Stimulated activated naive CD4-positive, alpha-beta T cell treated with Interleukin-2 at 50 U/mL for 16 hours (primary cell): ENCODE measurements around the gene SIN3B.
"Not testable (repeated sequence)": the region's sequence is repeated elsewhere in the genome, so short reads cannot be mapped to it uniquely, and the experiment has no call there.

Experiments
- DNase-seq: peaks from one replicate; lab custom pipeline; 2025; lab: John Stamatoyannopoulos, UW

The SIN3B gene, protein sequence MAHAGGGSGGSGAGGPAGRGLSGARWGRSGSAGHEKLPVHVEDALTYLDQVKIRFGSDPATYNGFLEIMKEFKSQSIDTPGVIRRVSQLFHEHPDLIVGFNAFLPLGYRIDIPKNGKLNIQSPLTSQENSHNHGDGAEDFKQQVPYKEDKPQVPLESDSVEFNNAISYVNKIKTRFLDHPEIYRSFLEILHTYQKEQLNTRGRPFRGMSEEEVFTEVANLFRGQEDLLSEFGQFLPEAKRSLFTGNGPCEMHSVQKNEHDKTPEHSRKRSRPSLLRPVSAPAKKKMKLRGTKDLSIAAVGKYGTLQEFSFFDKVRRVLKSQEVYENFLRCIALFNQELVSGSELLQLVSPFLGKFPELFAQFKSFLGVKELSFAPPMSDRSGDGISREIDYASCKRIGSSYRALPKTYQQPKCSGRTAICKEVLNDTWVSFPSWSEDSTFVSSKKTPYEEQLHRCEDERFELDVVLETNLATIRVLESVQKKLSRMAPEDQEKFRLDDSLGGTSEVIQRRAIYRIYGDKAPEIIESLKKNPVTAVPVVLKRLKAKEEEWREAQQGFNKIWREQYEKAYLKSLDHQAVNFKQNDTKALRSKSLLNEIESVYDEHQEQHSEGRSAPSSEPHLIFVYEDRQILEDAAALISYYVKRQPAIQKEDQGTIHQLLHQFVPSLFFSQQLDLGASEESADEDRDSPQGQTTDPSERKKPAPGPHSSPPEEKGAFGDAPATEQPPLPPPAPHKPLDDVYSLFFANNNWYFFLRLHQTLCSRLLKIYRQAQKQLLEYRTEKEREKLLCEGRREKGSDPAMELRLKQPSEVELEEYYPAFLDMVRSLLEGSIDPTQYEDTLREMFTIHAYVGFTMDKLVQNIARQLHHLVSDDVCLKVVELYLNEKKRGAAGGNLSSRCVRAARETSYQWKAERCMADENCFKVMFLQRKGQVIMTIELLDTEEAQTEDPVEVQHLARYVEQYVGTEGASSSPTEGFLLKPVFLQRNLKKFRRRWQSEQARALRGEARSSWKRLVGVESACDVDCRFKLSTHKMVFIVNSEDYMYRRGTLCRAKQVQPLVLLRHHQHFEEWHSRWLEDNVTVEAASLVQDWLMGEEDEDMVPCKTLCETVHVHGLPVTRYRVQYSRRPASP

DNA sequence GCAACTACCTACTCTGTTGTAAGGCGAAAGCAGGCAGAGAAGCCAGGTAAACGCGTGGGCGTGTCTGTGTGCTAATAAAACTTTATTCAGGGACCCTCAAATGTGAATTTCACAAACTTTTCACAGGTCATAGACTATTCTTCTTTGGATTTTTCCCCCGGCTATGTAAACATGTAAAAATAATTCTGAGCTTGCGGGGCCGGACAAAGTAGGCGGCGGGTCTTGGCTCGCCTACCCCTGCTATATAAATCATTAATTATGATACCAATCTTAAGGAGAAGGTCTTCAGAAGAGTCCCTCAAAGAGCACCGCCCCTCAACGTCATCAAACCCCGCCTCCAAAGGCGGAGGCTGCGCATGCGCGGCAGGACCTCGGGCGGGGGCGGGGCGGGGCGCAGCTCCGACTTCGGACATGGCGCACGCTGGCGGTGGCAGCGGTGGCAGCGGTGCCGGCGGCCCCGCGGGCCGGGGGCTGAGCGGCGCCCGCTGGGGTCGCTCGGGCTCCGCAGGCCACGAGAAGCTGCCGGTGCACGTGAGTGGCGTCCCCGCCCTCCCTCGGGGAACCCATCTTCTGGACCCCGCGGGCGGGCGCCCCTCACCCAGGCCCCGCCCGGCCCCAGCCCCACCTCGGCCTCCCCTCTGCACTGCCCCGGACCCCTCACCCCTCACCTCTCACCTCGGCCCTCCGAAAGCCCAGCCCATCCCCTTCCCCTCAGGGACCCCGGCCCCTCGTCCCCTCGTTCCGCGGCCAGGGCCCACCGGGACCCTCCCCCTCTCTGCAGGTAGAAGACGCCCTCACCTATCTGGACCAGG, at the start of gene SIN3B:
SIN3B (plus strand) TSS at position 389 of the 812 bp plus-strand sequence; CDS start at position 412, 23 bp downstream.
- peak; percentile 75 for DNase-seq

DNA sequence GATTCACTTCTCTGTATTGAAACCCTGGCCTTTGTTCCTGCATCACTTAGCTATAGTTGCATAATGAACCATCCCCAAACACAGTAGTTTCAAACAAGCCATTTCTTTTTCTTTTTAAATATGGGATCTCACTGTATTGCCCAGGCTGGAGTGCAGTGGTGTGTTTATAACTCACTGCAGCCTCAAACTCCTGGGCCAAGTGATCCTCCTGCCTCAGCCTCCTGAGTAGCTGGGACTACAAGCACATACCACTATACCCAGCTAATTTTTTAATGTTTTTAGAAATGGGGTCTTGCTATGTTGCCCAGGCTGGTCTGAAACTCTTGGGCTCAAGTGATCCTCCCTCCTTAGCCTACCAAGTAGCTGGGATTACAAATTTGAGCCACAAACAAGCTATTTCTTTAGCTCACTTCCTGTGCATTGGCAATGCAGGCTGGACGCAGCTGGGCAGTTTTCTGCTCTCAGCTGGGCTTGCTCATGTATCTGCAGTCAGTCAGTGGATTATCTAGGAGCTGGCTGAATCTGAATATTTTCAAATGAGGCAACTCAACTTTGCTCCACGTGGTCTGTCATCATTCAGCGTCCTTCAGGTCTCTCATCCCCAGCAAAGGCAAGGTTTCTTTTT, 49.5 kb upstream of the SIN3B start:
- no peak for DNase-seq

DNA sequence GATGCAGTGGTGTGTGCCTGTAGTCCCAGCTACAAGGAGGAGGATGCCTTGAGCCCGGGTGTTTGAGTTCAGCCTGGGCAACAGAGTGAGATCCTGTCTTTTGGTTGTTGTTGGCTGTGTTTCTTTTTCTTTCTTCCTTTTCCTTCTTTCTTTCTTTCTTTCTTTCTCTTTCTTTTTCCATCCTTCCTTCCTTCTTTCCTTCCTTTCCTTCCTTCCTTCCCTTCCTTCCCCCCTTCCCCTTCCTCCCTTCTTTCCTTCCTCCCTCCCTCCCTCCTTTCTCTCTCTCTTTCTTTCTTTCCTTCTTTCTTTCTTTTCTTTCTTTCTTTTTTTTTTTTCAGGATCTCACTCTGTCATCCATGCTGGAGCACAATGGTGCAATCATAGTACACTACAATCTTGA, 46.5 kb upstream of the SIN3B start:
- no peak for DNase-seq

DNA sequence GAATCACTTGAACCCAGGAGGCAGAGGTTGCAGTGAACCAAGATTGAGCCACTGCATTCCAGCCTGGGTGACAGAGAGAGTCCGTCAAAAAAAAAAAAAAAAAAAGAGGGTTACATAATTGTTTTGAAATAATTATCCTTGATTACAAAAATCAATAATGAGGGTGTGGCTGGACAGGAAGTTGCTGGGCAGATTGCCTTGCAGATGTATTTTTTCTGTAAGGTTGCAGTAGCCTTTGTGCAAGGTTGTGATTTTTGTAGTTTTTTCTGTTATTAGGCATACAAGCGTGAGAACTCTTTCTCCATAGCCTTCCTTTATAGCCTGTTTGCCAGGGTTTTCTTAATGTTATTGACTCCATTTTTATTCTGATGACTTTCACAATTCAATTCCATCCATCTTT, 40.7 kb upstream of the SIN3B start:
- DNase-seq: no peak

DNA sequence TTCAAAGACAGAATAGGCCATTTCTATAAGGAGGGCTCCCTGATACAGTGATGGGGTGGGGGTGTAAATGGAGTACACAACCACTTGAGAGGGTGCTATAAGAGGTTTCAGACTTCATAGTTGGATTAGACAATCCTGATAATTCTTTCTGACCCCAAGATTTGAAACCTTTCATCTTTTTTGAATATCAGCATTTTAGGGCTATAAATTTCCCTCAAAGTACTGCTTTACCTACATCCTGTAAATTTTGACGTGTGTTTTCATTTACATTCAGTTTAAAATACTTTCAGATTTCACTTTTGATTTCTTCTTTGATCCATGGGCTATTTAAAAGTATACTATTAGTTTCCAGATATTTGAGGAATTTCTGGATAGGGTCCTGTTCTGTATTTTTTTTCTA, 40.0 kb upstream of the SIN3B start:
- DNase-seq: no peak

DNA sequence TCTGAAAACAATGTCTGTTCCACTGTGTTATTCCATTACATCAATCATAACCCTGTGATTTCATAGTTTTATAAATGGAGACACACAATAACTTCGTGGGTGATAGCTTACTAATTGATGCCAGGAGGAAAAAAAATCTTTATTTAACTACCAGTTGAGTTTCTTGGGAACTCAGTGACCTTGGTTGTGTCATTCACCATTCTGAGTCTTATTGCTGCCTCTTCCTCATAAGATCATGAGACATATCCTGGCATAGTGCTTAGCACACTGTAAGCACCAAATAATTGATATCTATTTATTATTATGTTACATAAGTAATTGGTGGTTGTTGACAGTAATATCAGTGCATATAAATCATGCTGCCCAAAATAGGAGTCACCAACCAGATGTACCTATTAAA, 39.1 kb upstream of the SIN3B start:
- DNase-seq: no peak

DNA sequence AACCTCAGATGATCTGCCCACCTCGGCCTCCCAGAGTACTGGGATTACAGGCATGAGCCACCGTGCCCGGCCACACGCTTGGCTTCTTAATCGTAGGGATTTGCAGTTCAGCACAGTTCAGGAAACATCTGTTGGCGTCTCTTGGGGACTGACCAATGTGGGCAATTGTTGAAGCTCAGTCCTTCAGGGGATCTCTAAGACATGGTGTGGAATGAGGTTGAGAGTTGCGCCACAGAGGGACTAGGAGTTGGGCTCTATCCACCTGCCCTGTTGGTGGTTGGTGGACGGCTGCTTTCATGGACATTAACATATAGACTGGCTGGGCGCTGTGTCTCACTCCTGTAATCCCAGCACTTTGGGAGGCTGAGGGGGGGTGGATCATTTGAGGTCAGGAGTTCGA, 37.3 kb upstream of the SIN3B start:
- no peak for DNase-seq

- no peak for DNase-seq
Measured at GRCh38 chr19:16794456-16795441, 34.4 kb upstream of the SIN3B start.

DNA sequence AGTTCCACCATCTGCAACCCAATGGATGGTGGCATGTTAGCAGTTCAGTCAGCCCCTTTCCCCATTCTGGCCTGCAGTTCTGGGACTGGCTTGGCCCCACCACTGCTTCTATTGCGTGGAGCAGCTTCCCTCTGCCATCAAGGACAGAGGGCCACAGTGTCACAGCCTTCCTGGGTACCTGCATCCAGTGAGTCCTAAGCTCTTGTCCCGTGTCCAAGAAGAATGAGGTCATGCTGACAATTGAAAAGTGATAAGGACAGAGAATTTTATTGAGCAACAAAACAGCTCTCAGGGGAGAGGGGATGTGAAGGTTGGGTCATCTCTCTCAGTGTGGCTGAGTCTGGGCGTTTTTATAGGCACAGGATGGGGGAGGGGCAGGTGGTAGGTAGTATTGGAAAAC, 33.5 kb upstream of the SIN3B start:
- DNase-seq: no peak

GRCh38 chr19:16797876-16798275, 31.3 kb upstream of the SIN3B start:
- DNase-seq: no peak

- DNase-seq: not testable (repeated sequence)
Measured at GRCh38 chr19:16798326-16798725, 30.9 kb upstream of the SIN3B start.

DNA sequence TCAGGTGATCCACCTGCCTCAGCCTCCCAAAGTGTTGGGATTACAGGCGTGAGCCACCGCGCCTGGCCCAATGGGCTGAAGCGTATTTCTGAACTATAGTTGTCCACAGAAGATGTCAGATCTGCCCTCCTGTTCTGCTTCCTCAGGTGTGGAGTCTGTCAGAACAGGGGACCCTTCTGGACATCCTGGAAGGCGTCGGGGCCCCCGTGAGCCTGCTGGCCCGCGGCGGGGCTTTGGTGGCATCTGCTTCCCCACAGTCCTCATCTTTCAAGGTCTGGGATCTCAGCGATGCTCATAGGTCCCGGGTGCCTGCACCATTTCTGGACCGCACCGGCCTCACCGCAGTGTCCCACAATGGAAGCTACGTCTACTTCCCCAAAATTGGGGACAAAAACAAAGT, 29.5 kb upstream of the SIN3B start:
- no peak for DNase-seq

DNA sequence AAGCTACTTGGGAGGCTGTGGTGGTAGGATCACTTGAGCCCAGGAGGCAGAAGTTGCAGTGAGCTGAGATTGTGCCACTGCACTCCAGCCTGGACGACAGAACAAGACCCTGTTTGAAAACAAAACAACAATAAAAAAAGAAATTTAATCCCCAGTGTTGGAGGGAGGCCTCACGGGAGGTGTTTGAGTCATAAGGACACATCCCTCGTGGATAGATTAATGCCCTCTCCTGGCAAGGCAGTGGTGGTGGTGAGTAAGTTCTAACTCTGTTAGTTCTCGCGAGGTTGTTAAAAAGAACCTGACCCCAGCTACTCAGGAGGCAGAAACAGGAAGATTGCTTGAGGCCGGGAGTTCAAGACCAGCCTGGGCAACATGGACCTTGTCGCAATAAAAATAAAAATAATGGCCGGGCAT, 27.6 kb upstream of the SIN3B start:
- DNase-seq: no peak

DNA sequence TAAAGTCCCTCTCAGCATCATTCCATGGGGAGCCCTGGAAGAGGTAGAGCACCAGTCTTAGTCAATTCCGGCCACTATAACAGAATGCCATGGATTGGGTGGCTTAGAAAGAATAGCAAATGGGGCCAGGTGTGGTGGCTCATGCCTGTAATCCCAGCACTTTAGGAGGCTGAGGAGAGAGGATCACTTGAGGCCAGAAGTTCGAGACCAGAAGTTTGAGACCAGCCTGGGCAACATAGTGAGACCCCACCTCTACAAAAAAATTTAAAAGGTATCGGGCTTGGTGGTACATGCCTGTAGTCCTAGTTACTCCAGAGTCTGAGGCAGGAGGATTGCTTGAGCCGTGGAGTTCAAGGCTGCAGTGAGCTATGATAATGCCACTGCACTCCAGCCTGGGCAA, 25.0 kb upstream of the SIN3B start:
- DNase-seq: no peak

- DNase-seq: no peak
Measured at GRCh38 chr19:16807549-16808284, 21.5 kb upstream of the SIN3B start.

DNA sequence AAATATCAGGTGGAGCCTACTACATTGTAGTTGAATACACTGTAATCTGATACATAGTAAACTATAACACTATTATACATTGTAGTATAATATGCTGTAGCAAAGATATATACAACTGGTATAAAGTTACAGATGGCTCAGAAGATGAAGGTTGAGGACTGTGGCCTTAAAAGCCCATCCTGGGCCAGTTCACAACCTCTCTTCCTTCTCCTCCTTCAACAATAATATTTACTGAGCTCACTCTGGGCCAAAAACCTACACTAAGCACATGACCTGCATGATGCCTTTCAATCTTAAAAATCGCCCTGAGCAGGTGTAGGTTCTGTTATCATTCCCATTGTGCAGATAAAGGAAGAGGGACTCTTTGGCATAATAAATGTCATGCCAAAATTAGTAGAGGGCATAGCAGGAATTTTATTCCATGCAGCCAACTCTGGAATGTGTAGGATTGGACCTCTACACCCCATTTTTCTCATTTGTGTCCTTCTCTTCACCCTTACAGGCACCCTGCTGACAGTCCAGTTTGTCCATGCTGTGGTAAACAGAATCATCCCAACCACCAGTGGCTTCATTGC, 14.6 kb upstream of the SIN3B start:
- DNase-seq: no peak

GRCh38 chr19:16820056-16820455, 9.1 kb upstream of the SIN3B start:
- DNase-seq: no peak

GRCh38 chr19:16821081-16821480, 8.1 kb upstream of the SIN3B start:
- DNase-seq: no peak

DNA sequence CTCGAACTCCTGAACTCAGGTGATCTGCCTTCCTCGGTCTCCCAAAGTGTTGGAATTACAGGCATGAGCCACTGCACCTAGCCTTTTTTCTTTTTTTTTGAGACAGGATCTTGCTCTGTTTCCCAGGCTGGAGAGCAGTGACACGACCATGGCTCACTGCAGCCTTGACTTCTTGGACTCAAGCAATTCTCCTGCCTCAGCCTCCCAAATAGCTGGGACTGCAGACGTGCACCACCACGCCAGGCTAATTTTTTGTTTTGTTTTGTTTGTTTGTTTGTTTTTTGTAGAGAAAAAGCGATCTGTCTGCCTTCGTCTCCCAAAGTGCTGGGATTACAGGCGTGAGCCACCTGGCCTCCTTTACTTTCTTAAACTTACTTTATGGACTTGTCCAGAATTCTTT, 6.5 kb upstream of the SIN3B start:
- no peak for DNase-seq
